IPS-NIHi7 (cell line): ENCODE results near the gene TLE3.
"Not testable (repeated sequence)": the region's sequence is repeated elsewhere in the genome, so short reads cannot be mapped to it uniquely, and the experiment has no call there.

Source experiments
- DNase-seq: peaks from one replicate; pipeline ENCODE4 v3.0.0; 2012; ENCODE audit warnings: mixed read lengths; ENCODE audit errors: extremely low spot score

The TLE3 gene

GRCh38 chr15:70097321-70098152 is at the start of gene TLE3:
Gene TLE3, minus strand, starts transcription at chr15:70097917. Its CDS starts 1,119 bp downstream, at chr15:70096798.
- peak; percentile 94 for DNase-seq

- no peak for DNase-seq
Observed at GRCh38 chr15:70147178-70147760, 49.6 kb upstream of the TLE3 start.

DNA sequence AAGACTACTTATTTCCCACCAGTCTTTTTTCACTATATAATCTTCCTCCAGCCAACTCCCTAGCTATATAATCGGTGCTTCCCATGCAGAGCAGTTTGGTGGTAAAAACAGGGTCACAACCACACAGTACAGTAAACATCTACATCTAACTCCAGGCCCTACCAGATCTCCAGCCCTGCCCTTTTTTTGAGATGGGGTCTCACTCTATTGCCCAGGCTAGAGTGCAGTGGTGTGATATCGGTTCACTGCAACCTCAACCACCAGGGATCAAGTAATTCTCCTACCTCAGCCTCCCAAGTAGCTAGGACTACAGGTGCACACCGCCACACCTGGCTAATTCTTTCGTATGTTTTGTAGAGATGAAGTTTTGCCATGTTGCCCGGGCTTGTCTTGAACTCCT is 49.1 kb upstream of the TLE3 start:
- DNase-seq, result no peak

DNA sequence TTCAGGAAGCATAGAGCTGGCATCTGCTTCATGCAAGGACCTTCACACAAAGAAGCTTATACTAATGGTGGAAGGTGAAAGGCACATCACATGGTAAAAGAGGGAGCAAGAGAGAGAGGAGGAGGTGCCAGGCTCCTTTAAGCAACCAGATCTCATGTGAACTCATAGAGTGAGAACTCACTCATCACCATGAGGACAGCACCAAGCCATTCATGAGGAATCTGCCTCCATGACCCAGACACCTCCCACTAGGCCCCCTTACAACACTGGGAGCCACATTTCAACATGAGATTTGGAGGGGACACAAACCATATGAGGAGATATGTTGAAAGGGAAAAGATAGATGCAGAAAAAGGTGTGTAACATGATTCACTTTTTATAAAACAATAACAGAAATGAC is 48.4 kb upstream of the TLE3 start:
- DNase-seq, result no peak

- no peak for DNase-seq
Observed at GRCh38 chr15:70145261-70145660, 47.5 kb upstream of the TLE3 start.

- DNase-seq, result no peak
Observed at GRCh38 chr15:70142322-70143191, 44.8 kb upstream of the TLE3 start.

GRCh38 chr15:70142072-70142321 is 44.3 kb upstream of the TLE3 start:
- no peak for DNase-seq

DNA sequence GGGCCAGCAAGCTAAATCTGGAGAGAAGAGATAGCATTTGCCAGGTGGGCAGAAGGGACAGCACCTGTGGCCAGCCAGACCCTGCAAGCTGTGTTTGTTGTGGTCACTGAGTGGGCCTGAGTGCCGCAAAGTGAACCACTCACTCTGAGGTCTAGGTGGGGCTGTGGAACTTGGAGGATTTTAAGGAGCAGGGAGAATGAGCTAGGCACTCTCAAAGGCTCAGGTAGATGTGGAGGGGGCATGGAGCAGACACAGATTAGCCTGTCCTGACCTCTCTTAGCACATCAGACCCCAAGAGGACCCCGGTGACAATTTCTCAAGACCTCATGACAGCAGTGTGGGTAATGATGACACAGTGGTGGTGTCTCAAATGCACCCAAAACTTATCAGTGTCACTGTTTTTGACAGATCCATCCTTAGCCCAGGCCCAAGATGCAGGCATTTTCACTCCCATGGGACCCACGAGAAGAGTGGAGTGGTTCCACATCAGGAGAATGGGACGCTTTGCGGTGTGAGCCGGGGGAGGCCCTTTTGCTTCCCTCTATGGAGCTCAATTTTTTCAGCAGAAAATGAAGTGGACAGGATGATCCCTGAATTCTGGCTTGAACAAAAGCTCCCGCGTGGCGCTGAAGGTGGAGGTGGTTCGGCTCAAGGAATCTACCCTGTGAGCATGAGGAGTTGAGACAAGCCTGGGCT is 43.8 kb upstream of the TLE3 start:
- no peak for DNase-seq

- DNase-seq, result peak; percentile 74
Observed at GRCh38 chr15:70140543-70141375, 43.0 kb upstream of the TLE3 start.

GRCh38 chr15:70140025-70140542 is 42.4 kb upstream of the TLE3 start:
- DNase-seq, result no peak

DNA sequence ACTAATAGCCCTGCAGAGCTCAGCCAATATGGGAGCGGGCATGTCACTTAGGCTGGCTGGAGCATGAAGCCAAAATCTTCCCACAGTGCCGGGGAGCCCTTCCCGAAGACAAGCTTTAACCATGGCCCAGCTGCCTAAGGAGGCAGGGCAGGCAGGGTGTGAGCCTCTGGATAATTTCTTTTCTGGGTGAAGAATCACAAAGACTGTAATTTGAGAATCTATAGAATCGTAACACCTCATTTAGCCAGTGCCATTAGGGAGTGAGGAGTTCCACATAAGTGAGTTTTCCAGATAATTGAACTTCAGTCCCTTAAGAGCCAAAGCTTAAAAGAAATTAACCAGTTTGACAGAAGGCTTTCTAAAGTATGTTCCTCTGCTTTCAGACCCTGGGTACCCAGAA is 40.2 kb upstream of the TLE3 start:
- DNase-seq, result no peak

- not testable (repeated sequence) for DNase-seq
Observed at GRCh38 chr15:70137021-70137420, 39.3 kb upstream of the TLE3 start.

- no peak for DNase-seq
Observed at GRCh38 chr15:70133781-70134421, 36.2 kb upstream of the TLE3 start.

- no peak for DNase-seq
Observed at GRCh38 chr15:70133296-70133695, 35.6 kb upstream of the TLE3 start.

GRCh38 chr15:70132571-70132970 is 34.9 kb upstream of the TLE3 start:
- no peak for DNase-seq

DNA sequence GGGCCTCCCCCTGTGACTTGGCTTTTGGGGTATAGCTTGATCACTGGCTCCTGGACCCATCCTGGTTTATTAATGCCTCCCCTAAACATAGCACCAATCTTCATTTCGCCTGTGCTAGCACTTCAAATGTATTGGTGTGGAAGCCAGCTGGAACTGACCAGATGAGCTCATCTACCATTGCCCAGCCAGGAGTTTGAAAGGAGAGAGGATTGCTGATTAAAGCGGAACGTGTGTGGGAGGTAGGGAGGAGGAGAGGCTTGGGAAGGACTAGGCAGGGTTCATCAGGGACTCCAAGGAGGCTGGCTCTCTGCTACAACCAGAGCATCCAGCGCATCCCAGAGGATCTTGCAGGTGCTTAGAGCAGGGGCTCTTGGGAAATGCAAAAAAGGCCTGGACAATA is 34.4 kb upstream of the TLE3 start:
- no peak for DNase-seq

DNA sequence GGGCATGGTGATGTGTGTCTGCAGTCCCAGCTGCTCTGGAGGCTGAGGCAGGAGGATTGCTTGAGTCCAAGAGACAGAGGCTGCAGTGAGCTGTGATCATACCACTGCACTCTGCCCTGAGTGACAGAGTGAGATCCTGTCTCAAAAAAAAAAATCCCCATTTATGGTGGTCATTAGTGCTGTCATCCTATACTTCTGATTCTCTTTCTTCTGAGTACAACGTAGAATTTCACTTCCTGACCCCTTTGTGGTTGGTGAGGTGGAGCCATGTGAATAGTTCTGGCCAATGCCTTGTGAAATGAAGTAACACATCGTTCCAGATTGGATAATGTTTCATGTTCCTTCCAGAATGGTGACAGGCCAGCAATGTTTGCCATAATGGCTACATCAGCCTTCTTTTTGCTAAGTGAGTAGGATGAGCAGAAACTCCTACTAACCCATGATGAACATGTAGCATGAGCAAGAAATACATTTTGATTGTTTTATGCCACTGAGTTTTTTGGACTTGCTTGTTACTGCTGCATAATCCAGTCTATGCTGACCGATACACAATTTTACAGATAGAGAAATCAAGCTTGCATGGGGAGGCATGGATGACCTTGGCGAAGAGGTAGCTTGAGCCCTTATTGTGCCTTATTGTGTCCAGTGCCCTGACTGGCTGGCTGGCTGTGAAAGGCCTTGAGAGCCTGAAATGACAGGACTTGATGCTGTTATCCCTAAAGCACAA is 30.9 kb upstream of the TLE3 start:
- no peak for DNase-seq

- no peak for DNase-seq
Observed at GRCh38 chr15:70127770-70128413, 30.2 kb upstream of the TLE3 start.

DNA sequence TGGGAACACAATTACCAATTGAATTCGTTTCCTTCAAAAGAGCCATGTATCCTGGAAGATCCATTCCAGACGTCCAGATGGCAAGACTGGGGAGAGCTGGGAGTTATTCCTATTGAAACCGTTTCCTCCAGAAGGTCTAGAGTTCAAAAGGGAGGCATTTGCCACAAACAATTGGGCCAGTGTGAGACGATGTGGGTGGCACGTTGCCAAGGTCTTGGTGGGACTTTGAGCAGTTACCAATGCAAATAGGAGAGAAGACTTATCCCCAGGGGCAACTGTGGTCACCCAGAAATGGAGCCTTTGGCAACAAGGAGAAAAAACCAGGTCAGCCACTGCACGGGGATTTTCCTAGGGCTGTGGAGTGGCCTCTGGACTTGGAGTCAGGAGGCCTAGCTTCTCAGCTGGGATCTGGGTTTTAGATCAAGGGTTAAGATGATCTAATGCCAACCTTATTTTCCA is 29.6 kb upstream of the TLE3 start:
- no peak for DNase-seq
